22Rv1 (cell line): ENCODE data around the gene STRIP2.

Source experiments
- CTCF ChIP-seq: fragments of 450-650 bp; IDR thresholded peaks from 2 replicates; pipeline ENCODE4 v1.5.1; 2017; ENCODE audit warnings: mild to moderate bottlenecking
- ZFX ChIP-seq: fragments of 450-650 bp; IDR thresholded peaks from 2 replicates; pipeline ENCODE4 v1.6.1; 2017; ENCODE audit warnings: antibody characterized with exemption, borderline replicate concordance

- no peak for TF ChIP-seq CTCF
- no peak for TF ChIP-seq ZFX
Measured at GRCh38 chr7:129522971-129523340, 88.7 kb downstream of the STRIP2 start.
